Measurements from ENCODE around the gene ATP8A2.

DNA sequence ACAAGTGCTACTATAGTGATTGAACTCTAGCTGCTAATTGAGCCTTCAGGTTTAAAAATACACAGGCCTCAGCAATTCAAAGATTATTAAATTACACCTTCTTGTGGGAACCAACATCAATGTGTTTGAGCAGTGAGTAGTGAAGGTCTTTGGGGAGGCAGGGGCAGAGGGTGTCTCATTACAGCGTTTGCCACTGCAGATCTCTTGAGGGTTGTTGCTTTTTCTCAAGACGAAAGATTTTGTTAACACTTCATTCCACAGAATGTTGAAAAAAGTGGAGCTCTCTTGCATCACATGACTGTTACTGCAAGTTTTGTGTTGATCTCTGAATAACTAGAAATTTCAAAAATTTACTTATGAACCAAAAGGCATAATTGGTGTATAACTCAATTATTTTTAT lies 253.6 kb downstream of the ATP8A2 start:
- TF ChIP-seq, protein P1, sequence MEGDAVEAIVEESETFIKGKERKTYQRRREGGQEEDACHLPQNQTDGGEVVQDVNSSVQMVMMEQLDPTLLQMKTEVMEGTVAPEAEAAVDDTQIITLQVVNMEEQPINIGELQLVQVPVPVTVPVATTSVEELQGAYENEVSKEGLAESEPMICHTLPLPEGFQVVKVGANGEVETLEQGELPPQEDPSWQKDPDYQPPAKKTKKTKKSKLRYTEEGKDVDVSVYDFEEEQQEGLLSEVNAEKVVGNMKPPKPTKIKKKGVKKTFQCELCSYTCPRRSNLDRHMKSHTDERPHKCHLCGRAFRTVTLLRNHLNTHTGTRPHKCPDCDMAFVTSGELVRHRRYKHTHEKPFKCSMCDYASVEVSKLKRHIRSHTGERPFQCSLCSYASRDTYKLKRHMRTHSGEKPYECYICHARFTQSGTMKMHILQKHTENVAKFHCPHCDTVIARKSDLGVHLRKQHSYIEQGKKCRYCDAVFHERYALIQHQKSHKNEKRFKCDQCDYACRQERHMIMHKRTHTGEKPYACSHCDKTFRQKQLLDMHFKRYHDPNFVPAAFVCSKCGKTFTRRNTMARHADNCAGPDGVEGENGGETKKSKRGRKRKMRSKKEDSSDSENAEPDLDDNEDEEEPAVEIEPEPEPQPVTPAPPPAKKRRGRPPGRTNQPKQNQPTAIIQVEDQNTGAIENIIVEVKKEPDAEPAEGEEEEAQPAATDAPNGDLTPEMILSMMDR (conservative IDR thresholded peaks at IDR 0.05), result no peak
- no peak for TF ChIP-seq EZH2 (IDR thresholded peaks at IDR 0.05; ENCODE audit: low read depth)
